Gastroesophageal sphincter (tissue), 4 donors: Measurements from ENCODE around the gene DNAL1. TPM values are rescaled to one million over a fixed set of nuclear protein-coding genes. Genes with fewer than 3 reads are reported as not detected.

Source experiments
- ATAC-seq: fragments of 150-250 bp; one replicate; pipeline ENCODE4 v1.9.1; 2016; ENCODE audit warnings: mild to moderate bottlenecking, moderate library complexity
- H3K27ac ChIP-seq, 4 donors: fragments of 200-600 bp; sonication (generic) in 3 of 4; 1 replicate in 3 of 4; 2 replicates in 1 of 4; pipeline ENCODE4 v1.5.1; 2016 to 2019
- H3K27me3 ChIP-seq: fragments of 200-600 bp; sonication (generic); one replicate; pipeline ENCODE4 v1.5.1; 2019
- H3K36me3 ChIP-seq, 2 donors: fragments of 200-600 bp; sonication (generic); one replicate each; pipeline ENCODE4 v1.5.1; 2019; ENCODE audit warnings: control low read depth in 1 of 2
- H3K4me1 ChIP-seq, 3 donors: fragments of 200-600 bp; sonication (generic); 1 replicate in 2 of 3; 2 replicates in 1 of 3; pipeline ENCODE4 v1.5.1; 2016 to 2019; ENCODE audit warnings: control low read depth in 2 of 3
- H3K4me3 ChIP-seq, 2 donors: fragments of 200-600 bp; sonication (generic); one replicate each; pipeline ENCODE4 v1.5.1; 2019; ENCODE audit warnings: mild to moderate bottlenecking in 1 of 2, moderate library complexity in 1 of 2
- H3K9me3 ChIP-seq, 3 donors: fragments of 200-600 bp; sonication (generic); one replicate each; pipeline ENCODE4 v1.5.1; 2017 to 2019; ENCODE audit warnings: control low read depth in 2 of 3
- CTCF ChIP-seq, 4 experiments: fragments of 200-600 bp in 2 of 4; fragments of 450-650 bp in 2 of 4; sonication (generic) in 1 of 4; IDR thresholded peaks; one replicate each; pipeline ENCODE4 v1.5.1; 2017 to 2019; ENCODE audit warnings: antibody characterized with exemption in 4 of 4, mild to moderate bottlenecking in 2 of 4, moderate library complexity in 2 of 4
- EP300 ChIP-seq: sonication (generic); formaldehyde crosslinking; IDR thresholded peaks from one replicate; pipeline ENCODE4 v1.6.1; 2017; ENCODE audit warnings: antibody characterized with exemption, mild to moderate bottlenecking
- POLR2A ChIP-seq, 2 donors: fragments of 450-650 bp; IDR thresholded peaks; one replicate each; pipeline ENCODE4 v1.6.1; 2017; ENCODE audit warnings: antibody characterized with exemption in 2 of 2, mild to moderate bottlenecking in 2 of 2, moderate library complexity in 1 of 2
- POLR2AphosphoS5 ChIP-seq: sonication (generic); formaldehyde crosslinking; IDR thresholded peaks from one replicate; pipeline ENCODE4 v1.6.1; 2017; ENCODE audit warnings: antibody characterized with exemption
- WGBS, 2 donors: methylation state at CpG; one replicate each; pipeline ENCODE4 v1.1.5; 2018; ENCODE audit warnings: low coverage in 1 of 2; 5-methylcytosine and 5-hydroxymethylcytosine counted together
- total RNA-seq, 4 donors: library from RNA; depleted of rRNA; stranded (reverse); fragments of >200 nt; gene quantifications; one replicate each; pipeline ENCODE4 v1.1.0, GENCODE V29; 2016

DNAL1 gene
- total RNA-seq, 4 donors from 2014 or later: 8.9 to 18.2 (median 10.4) TPM

DNA sequence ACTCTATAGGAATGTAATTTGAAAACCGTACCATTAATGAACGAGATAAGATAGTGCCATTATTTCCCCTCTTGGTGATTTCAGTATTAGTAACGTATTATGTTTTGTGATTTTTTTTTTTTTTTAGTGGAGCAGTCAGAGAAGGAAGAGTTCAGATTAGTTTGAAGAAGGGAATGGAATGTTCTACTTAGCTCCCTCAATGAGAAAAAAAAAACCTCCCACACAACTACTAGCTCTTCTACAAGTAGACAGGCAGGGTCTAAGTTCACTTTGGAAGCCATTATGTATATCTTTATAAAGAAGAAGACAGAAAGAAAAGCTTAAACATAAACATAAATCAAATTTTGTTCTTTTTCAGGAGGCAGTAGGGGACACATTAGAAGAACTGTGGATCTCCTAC is 42.1 kb downstream of the DNAL1 start:
- 75 to 85% methylated on average over 3 of the region's 3 CpGs for WGBS, 2 donors
- ATAC-seq: no peak
- Histone ChIP-seq H3K27ac (no peak overlapping the region), H3K4me3 (no peak overlapping the region), H3K4me1 (no peaks in the 10 kb centered on the region), H3K27me3 (no peaks in the 10 kb centered on the region), H3K36me3 (peaks cover 0 to 61% of the 10 kb centered on the region in 2 donors), H3K9me3 (no peaks in the 10 kb centered on the region)
- no peak for TF ChIP-seq CTCF (IDR thresholded peaks at IDR 0.05)
- TF ChIP-seq POLR2A (IDR thresholded peaks at IDR 0.05): no peak

DNA sequence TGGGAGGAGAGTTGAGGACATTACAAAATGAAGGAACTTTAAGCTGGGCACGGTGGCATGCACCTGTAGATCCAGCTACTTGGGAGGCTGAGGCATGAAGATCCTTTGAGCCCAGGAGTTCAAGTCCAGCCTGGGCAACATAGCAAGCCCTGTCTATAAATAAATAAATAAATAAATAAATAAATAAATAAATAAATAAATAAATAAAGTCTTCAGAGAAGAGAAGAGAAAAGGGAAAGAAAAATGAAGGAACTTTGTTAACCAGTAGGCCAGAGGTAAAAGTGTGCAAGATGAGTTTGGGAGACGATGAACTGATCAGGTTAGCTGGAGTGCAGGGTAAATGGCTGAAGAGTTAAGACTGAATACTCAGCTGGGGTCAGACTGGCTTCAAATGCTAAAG is 49.3 kb downstream of the DNAL1 start:
- no peak for ATAC-seq
- no peaks in the 10 kb centered on the region for H3K4me1 ChIP-seq
- no peak overlapping the region for H3K27ac ChIP-seq
- no peaks in the 10 kb centered on the region for H3K9me3 ChIP-seq
- H3K27me3 ChIP-seq: no peaks in the 10 kb centered on the region
- WGBS, 2 donors: 100% methylated on average over 2 of the region's 2 CpGs
- no peak for TF ChIP-seq CTCF (IDR thresholded peaks at IDR 0.05)
- no peak for TF ChIP-seq POLR2A (IDR thresholded peaks at IDR 0.05)
- no peak overlapping the region for H3K4me3 ChIP-seq
- peaks cover 0 to 71% of the 10 kb centered on the region in 2 donors for H3K36me3 ChIP-seq

GRCh38 chr14:73695082-73695481 is 50.3 kb downstream of the DNAL1 start:
- ATAC-seq: no peak
- WGBS, 2 donors: 88 to 100% methylated on average over 1 to 2 of the region's 2 CpGs
- H3K4me1 ChIP-seq: no peaks in the 10 kb centered on the region
- H3K9me3 ChIP-seq: no peaks in the 10 kb centered on the region
- H3K36me3 ChIP-seq: peaks cover 0 to 61% of the 10 kb centered on the region in 2 donors
- H3K27ac ChIP-seq: no peak overlapping the region
- TF ChIP-seq CTCF (IDR thresholded peaks at IDR 0.05) (no peak), POLR2A (IDR thresholded peaks at IDR 0.05) (no peak), EP300 (no peak), POLR2AphosphoS5 (no peak)
- H3K27me3 ChIP-seq: no peaks in the 10 kb centered on the region
- H3K4me3 ChIP-seq: no peak overlapping the region

GRCh38 chr14:73695997-73696396 is 51.2 kb downstream of the DNAL1 start:
- WGBS, 2 donors: 100% methylated on average over 2 of the region's 2 CpGs
- TF ChIP-seq POLR2A (IDR thresholded peaks at IDR 0.05) (no peak), EP300 (no peak), CTCF (IDR thresholded peaks at IDR 0.05) (no peak), POLR2AphosphoS5 (no peak)

GRCh38 chr14:73696466-73697400 is 51.9 kb downstream of the DNAL1 start:
- WGBS, 2 donors: 82 to 100% methylated on average over 2 of the region's 2 CpGs
- no peak overlapping the region for H3K27ac ChIP-seq
- no peak for ATAC-seq

More at GRCh38 chr14:73695997-73696396, 51.2 kb downstream of the DNAL1 start:
- Histone ChIP-seq H3K36me3 (peaks cover 0 to 52% of the 10 kb centered on the region in 2 donors), H3K27me3 (no peaks in the 10 kb centered on the region), H3K4me3 (no peak overlapping the region), H3K27ac (no peak overlapping the region), H3K4me1 (no peaks in the 10 kb centered on the region), H3K9me3 (no peaks in the 10 kb centered on the region)
- ATAC-seq: no peak

More at GRCh38 chr14:73696466-73697400, 51.9 kb downstream of the DNAL1 start:
- H3K4me3 ChIP-seq: no peak overlapping the region
- TF ChIP-seq CTCF (IDR thresholded peaks at IDR 0.05) (no peak), POLR2A (IDR thresholded peaks at IDR 0.05) (no peak), EP300 (no peak), POLR2AphosphoS5 (no peak)
- H3K36me3 ChIP-seq: peaks cover 0 to 44% of the 10 kb centered on the region in 2 donors
- H3K27me3 ChIP-seq: no peaks in the 10 kb centered on the region
- H3K9me3 ChIP-seq: no peaks in the 10 kb centered on the region
- H3K4me1 ChIP-seq: no peaks in the 10 kb centered on the region
